ENCODE results near the gene SCLT1. TPM values are rescaled to one million over a fixed set of nuclear protein-coding genes. Genes with fewer than 3 reads are reported as not detected.

SCLT1 gene
- polyA plus RNA-seq, 3 donors = 14.8 to 20.1 (median 17.9) TPM

- peak overlapping the region in 1 of 2 donors; percentile 92 for H3K27ac ChIP-seq (ENCODE audit: low read depth in 1 of 2, low read length in 2 of 2)
- no peaks in the 10 kb centered on the region for H3K36me3 ChIP-seq (replicated peaks in 1 of 2; ENCODE audit: control insufficient read depth in 1 of 2, insufficient read depth in 2 of 2, low read length in 2 of 2)
- Mint-ChIP-seq H3K4me1 (peaks cover 61% of the 10 kb centered on the region), H3K27ac (peak overlapping the region; percentile 61 to 98 (median 91)), H3K4me3 (peak overlapping the region in 1 of 2 donors; percentile 47), H3K27me3 (ENCODE audit: low read depth in 3 of 3) (no peaks in the 10 kb centered on the region), H3K9me3 (peaks cover 0 to 3% (median 0%) of the 10 kb centered on the region in 7 donors), H3K36me3 (peaks cover 11 to 20% of the 10 kb centered on the region in 2 donors)
- peak overlapping the region in 1 of 3 experiments; percentile 17 for H3K4me3 ChIP-seq (replicated peaks in 1 of 3; ENCODE audit: low read depth in 2 of 3, low read length in 3 of 3)
- H3K79me2 ChIP-seq (ENCODE audit: insufficient read depth, low read length) = no peaks in the 10 kb centered on the region
- intact Hi-C loops (cut with micrococcal nuclease) = loop anchor here (10.0 kb wide), 1 partner anchor 177 kb away; the partner anchor contains the start of genes C4orf33 (in 2 of the 2) and SCLT1 (in 2 of the 2)
- TF ChIP-seq CTCF (IDR thresholded peaks at IDR 0.05) = no peak
- no peaks in the 10 kb centered on the region for H3K27me3 ChIP-seq (ENCODE audit: control insufficient read depth in 2 of 2, insufficient read depth in 2 of 2, low read length in 2 of 2)
- H4K20me1 ChIP-seq (ENCODE audit: insufficient read depth, low read length) = no peaks in the 10 kb centered on the region
- no CpG with 5 or more reads among the region's 2 CpGs for WGBS (ENCODE audit: insufficient coverage)
- no peak overlapping the region for H2AFZ ChIP-seq (ENCODE audit: insufficient read depth, low read depth, low read length, poor library complexity, severe bottlenecking)
- H3K4me2 ChIP-seq (replicated peaks; ENCODE audit: extremely low read depth, low read length, poor library complexity, severe bottlenecking) = peak overlapping the region; percentile 60
- H3K9ac ChIP-seq (ENCODE audit: insufficient read depth, low read length, poor library complexity, severe bottlenecking) = no peak overlapping the region
- peaks cover 52 to 59% of the 10 kb centered on the region in 2 donors for H3K4me1 ChIP-seq (ENCODE audit: control insufficient read depth in 1 of 2, insufficient read depth in 2 of 2, low read length in 2 of 2)
- DNase-seq = peak in 2 of 3 donors; percentile 21 to 34
- H3K9me3 ChIP-seq (replicated peaks in 1 of 2; ENCODE audit: control insufficient read depth in 1 of 2, insufficient read depth in 1 of 2, low read length in 2 of 2) = no peaks in the 10 kb centered on the region
Measured at GRCh38 chr4:128917781-128918180, 175.6 kb downstream of the SCLT1 start.

- no peaks in the 10 kb centered on the region for H3K9me3 ChIP-seq (replicated peaks in 1 of 2; ENCODE audit: control insufficient read depth in 1 of 2, insufficient read depth in 1 of 2, low read length in 2 of 2)
- peak overlapping the region; percentile 73 to 92 for H3K27ac ChIP-seq (ENCODE audit: low read depth in 1 of 2, low read length in 2 of 2)
- no peak for TF ChIP-seq CTCF (IDR thresholded peaks at IDR 0.05)
- Mint-ChIP-seq H3K4me1 (peaks cover 68% of the 10 kb centered on the region), H3K27ac (peak overlapping the region; percentile 89 to 98 (median 95)), H3K27me3 (ENCODE audit: low read depth in 3 of 3) (no peaks in the 10 kb centered on the region), H3K9me3 (peaks cover 0 to 1% (median 0%) of the 10 kb centered on the region in 7 donors), H3K36me3 (peaks cover 11 to 14% of the 10 kb centered on the region in 2 donors), H3K4me3 (peak overlapping the region in 1 of 2 donors; percentile 75)
- H2AFZ ChIP-seq (ENCODE audit: insufficient read depth, low read depth, low read length, poor library complexity, severe bottlenecking) = peak overlapping the region; percentile 60
- H3K4me1 ChIP-seq (ENCODE audit: control insufficient read depth in 1 of 2, insufficient read depth in 2 of 2, low read length in 2 of 2) = peaks cover 60 to 68% of the 10 kb centered on the region in 2 donors
- peak overlapping the region; percentile 60 for H3K4me2 ChIP-seq (replicated peaks; ENCODE audit: extremely low read depth, low read length, poor library complexity, severe bottlenecking)
- H3K36me3 ChIP-seq (replicated peaks in 1 of 2; ENCODE audit: control insufficient read depth in 1 of 2, insufficient read depth in 2 of 2, low read length in 2 of 2) = no peaks in the 10 kb centered on the region
- peak overlapping the region in 1 of 3 experiments; percentile 54 for H3K4me3 ChIP-seq (replicated peaks in 1 of 3; ENCODE audit: low read depth in 2 of 3, low read length in 3 of 3)
- H4K20me1 ChIP-seq (ENCODE audit: insufficient read depth, low read length) = no peaks in the 10 kb centered on the region
- H3K79me2 ChIP-seq (ENCODE audit: insufficient read depth, low read length) = no peaks in the 10 kb centered on the region
- DNase-seq = peak; percentile 83 to 90 (median 88)
- peak overlapping the region; percentile 48 for H3K9ac ChIP-seq (ENCODE audit: insufficient read depth, low read length, poor library complexity, severe bottlenecking)
- 0% methylated on average over 3 of the region's 6 CpGs for WGBS (ENCODE audit: insufficient coverage)
- H3K27me3 ChIP-seq (ENCODE audit: control insufficient read depth in 2 of 2, insufficient read depth in 2 of 2, low read length in 2 of 2) = no peaks in the 10 kb centered on the region
- intact Hi-C loops (cut with micrococcal nuclease) = loop anchor here (10.0 kb wide), 1 partner anchor 178 kb away; the partner anchor contains the start of genes C4orf33 (in 2 of the 2) and SCLT1 (in 2 of the 2)
Measured at GRCh38 chr4:128916832-128917231, 176.5 kb downstream of the SCLT1 start.
